Upper lobe of left lung (tissue), 4 donors: ENCODE results near the gene GAS2.

Experiments used
- EP300 ChIP-seq, 4 donors: sonication (generic); formaldehyde crosslinking; IDR thresholded peaks; one replicate each; pipeline ENCODE4 v1.5.1; 2017; ENCODE audit warnings: antibody characterized with exemption in 4 of 4, control low read depth in 2 of 4
- POLR2A ChIP-seq, 4 donors: fragments of 450-650 bp; IDR thresholded peaks; one replicate each; pipeline ENCODE4 v1.5.1; 2016 to 2017; ENCODE audit warnings: antibody characterized with exemption in 4 of 4, mild to moderate bottlenecking in 2 of 4
- TF ChIP-seq, protein P1 (sequence below), 6 experiments: fragments of 450-650 bp in 4 of 6; fragments of 200-600 bp in 2 of 6; sonication (generic) in 2 of 6; IDR thresholded peaks; one replicate each; pipeline ENCODE4 v1.5.1; 2016 to 2019; ENCODE audit warnings: antibody characterized with exemption in 6 of 6

DNA sequence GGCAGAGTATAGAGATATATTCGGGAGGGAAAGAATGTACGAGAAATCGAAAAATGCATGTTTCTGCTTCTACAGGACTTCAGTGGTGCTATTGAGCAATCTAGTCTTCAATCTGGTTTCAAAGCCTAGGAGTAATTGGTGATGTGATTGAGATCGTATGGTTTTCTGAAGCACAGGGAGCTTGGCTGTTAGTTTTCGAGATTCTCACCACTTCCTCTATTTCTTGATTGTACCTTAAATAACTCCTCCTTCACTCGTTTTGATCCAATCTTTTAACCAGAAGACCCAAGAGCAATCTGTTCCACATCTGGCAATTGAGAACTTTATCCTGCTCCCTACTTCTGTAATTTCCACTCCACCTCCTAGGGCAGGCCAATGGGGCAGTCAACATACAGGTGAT lies 193.3 kb downstream of the GAS2 start:
- TF ChIP-seq, protein P1, sequence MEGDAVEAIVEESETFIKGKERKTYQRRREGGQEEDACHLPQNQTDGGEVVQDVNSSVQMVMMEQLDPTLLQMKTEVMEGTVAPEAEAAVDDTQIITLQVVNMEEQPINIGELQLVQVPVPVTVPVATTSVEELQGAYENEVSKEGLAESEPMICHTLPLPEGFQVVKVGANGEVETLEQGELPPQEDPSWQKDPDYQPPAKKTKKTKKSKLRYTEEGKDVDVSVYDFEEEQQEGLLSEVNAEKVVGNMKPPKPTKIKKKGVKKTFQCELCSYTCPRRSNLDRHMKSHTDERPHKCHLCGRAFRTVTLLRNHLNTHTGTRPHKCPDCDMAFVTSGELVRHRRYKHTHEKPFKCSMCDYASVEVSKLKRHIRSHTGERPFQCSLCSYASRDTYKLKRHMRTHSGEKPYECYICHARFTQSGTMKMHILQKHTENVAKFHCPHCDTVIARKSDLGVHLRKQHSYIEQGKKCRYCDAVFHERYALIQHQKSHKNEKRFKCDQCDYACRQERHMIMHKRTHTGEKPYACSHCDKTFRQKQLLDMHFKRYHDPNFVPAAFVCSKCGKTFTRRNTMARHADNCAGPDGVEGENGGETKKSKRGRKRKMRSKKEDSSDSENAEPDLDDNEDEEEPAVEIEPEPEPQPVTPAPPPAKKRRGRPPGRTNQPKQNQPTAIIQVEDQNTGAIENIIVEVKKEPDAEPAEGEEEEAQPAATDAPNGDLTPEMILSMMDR (IDR thresholded peaks at IDR 0.05) = no peak
- TF ChIP-seq POLR2A (IDR thresholded peaks at IDR 0.05) (no peak), EP300 (IDR thresholded peaks at IDR 0.05) (no peak)
